Ascending aorta (tissue), 2 donors: ENCODE data around the gene NT5DC1. TPM values are rescaled to one million over a fixed set of nuclear protein-coding genes. Genes with fewer than 3 reads are reported as not detected.
A peak's percentile ranks its signal among the peaks of the same experiment; 100 is the strongest.

Experiments
- DNase-seq, 2 donors: peaks; one replicate each; pipeline ENCODE4 v3.0.0-alpha.2; 2019; ENCODE audit warnings: low spot score in 2 of 2
- H3K27ac ChIP-seq, 2 donors: fragments of 200-600 bp; sonication (generic); one replicate each; pipeline ENCODE4 v1.5.1; 2016 to 2017; ENCODE audit warnings: mild to moderate bottlenecking in 1 of 2
- H3K27me3 ChIP-seq: fragments of 200-600 bp; sonication (generic); one replicate; pipeline ENCODE4 v1.5.1; 2017
- H3K36me3 ChIP-seq, 2 donors: fragments of 200-600 bp; sonication (generic); one replicate each; pipeline ENCODE4 v1.5.1; 2016
- H3K4me1 ChIP-seq, 2 donors: fragments of 200-600 bp; sonication (generic); one replicate each; pipeline ENCODE4 v1.5.1; 2016 to 2017; ENCODE audit warnings: mild to moderate bottlenecking in 1 of 2
- H3K4me3 ChIP-seq, 2 donors: fragments of 200-600 bp; sonication (generic); one replicate each; pipeline ENCODE4 v1.5.1; 2016 to 2017; ENCODE audit warnings: mild to moderate bottlenecking in 1 of 2
- H3K9me3 ChIP-seq, 2 donors: fragments of 200-600 bp; sonication (generic); one replicate each; pipeline ENCODE4 v1.5.1; 2016
- intact Hi-C: fragments of 100-400 bp; cut with DNase I; formaldehyde crosslinking; loops from one replicate; pipeline ENCODE4 v1.15.1; 2023
- total RNA-seq: library from RNA; depleted of rRNA; stranded (reverse); fragments of >200 nt; gene quantifications from one replicate; pipeline ENCODE4 v1.1.0, GENCODE V29; 2016
- TF ChIP-seq, protein P1 (sequence below), 3 experiments: fragments of 200-600 bp in 2 of 3; fragments of 450-650 bp in 1 of 3; sonication (generic) in 2 of 3; IDR thresholded peaks; one replicate each; pipeline ENCODE4 v1.5.1; 2016 to 2019; ENCODE audit warnings: antibody characterized with exemption in 3 of 3, mild to moderate bottlenecking in 1 of 3, moderate library complexity in 1 of 3

The NT5DC1 gene
- total RNA-seq, 1 donor from 2014 or later, result 4.6 TPM

DNA sequence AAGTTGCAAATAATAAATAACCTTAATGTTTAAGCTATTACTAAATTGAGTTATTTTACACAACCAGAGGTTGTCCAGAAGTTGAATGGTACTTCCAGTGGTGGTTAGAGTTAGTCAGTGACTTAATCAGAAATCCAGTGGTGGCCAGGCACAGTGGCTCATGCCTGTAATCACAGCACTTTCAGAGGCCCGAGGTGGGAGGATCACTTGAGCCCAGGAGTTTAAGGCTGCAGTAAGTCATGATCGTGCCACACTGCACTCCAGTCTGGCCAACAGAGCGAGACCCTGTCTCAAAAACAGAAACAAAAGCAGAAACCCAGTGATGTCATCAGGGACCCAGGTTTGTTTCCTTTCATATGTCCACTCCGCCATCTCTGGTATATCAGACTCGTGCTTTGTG lies 118.2 kb downstream of the NT5DC1 start:
- no peak overlapping the region for H3K27ac ChIP-seq
- no peak overlapping the region for H3K4me3 ChIP-seq
- H3K27me3 ChIP-seq, result no peaks in the 10 kb centered on the region
- DNase-seq, result no peak
- peaks cover 5 to 6% of the 10 kb centered on the region in 2 donors for H3K36me3 ChIP-seq
- intact Hi-C loops, result loop anchor here (5.0 kb wide), 2 partner anchors 58 to 343 kb away; partner anchors contain the start of gene TSPYL1
- no peaks in the 10 kb centered on the region for H3K9me3 ChIP-seq
- TF ChIP-seq, protein P1, sequence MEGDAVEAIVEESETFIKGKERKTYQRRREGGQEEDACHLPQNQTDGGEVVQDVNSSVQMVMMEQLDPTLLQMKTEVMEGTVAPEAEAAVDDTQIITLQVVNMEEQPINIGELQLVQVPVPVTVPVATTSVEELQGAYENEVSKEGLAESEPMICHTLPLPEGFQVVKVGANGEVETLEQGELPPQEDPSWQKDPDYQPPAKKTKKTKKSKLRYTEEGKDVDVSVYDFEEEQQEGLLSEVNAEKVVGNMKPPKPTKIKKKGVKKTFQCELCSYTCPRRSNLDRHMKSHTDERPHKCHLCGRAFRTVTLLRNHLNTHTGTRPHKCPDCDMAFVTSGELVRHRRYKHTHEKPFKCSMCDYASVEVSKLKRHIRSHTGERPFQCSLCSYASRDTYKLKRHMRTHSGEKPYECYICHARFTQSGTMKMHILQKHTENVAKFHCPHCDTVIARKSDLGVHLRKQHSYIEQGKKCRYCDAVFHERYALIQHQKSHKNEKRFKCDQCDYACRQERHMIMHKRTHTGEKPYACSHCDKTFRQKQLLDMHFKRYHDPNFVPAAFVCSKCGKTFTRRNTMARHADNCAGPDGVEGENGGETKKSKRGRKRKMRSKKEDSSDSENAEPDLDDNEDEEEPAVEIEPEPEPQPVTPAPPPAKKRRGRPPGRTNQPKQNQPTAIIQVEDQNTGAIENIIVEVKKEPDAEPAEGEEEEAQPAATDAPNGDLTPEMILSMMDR (IDR thresholded peaks at IDR 0.05), result no peak
- H3K4me1 ChIP-seq, result no peaks in the 10 kb centered on the region

DNA sequence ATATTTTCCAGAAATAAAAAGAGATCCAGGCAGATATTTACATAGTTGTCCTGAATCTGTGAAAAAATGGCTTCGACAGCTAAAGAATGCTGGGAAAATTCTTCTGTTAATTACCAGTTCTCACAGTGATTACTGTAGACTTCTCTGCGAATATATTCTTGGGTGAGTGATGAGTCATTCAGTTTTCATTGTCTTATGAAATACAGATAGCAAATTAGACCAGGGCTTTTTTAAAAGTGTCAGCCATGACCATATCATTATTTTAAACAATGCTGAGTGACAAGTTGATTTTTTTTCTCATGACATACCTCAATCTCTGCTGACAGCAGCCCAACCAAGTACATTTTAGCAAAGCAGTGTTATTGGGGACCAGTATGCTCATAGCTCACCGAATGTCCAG lies 120.4 kb downstream of the NT5DC1 start:
- no peak overlapping the region for H3K4me3 ChIP-seq
- TF ChIP-seq, protein P1 (IDR thresholded peaks at IDR 0.05), result no peak
- H3K4me1 ChIP-seq, result no peaks in the 10 kb centered on the region
- H3K9me3 ChIP-seq, result no peaks in the 10 kb centered on the region
- H3K27me3 ChIP-seq, result no peaks in the 10 kb centered on the region
- peaks cover 5 to 6% of the 10 kb centered on the region in 2 donors for H3K36me3 ChIP-seq
- H3K27ac ChIP-seq, result no peak overlapping the region
- no peak for DNase-seq
- intact Hi-C loops, result no loop called here

DNA sequence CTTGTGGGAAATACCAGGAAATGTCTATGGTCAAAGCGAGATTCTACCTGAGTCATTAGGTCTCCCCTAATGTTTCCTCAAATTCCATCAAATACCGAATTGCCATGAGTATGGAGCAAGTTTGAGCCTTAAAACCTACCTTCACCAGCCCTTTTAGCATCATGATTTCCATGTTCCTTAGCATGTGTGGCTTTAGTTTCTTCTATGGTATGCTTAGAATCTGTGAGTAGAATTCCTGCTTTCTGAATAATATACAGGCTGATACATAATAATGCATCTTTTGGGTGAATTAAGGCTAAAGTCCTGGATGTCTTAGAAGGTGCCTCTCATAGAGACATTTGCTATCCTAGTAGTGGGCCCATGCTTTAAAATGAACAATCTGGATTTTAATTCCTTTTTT lies 121.3 kb downstream of the NT5DC1 start:
- no peaks in the 10 kb centered on the region for H3K9me3 ChIP-seq
- H3K27ac ChIP-seq, result no peak overlapping the region
- H3K4me3 ChIP-seq, result no peak overlapping the region
- no peaks in the 10 kb centered on the region for H3K27me3 ChIP-seq
- peaks cover 5 to 6% of the 10 kb centered on the region in 2 donors for H3K36me3 ChIP-seq
- no peaks in the 10 kb centered on the region for H3K4me1 ChIP-seq
- DNase-seq, result no peak
- intact Hi-C loops, result no loop called here
- TF ChIP-seq, protein P1 (IDR thresholded peaks at IDR 0.05), result no peak

DNA sequence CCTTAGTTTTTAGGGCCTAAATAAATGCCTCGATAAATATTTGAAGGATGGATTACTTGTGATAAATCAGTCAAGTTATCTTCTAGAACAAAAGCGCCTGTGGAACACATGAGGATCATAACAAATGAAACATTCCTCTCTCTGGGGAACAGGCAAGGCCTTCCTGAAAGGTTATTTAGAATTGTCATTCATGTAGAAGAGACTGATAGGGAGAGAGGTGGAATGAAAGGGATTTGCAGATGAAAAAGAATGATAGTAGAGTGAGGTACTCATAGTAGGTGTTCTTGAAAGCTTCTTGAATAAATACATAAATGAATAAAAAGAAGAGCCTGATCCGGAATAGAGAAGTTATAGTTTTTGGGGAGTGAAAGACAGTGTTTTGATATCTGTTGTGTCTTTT lies 122.7 kb downstream of the NT5DC1 start:
- DNase-seq, result no peak
- TF ChIP-seq, protein P1 (IDR thresholded peaks at IDR 0.05), result no peak
- Histone ChIP-seq H3K27ac (no peak overlapping the region), H3K9me3 (no peaks in the 10 kb centered on the region), H3K36me3 (peaks cover 5 to 6% of the 10 kb centered on the region in 2 donors), H3K4me1 (no peaks in the 10 kb centered on the region), H3K4me3 (no peak overlapping the region), H3K27me3 (no peaks in the 10 kb centered on the region)
- intact Hi-C loops, result no loop called here

DNA sequence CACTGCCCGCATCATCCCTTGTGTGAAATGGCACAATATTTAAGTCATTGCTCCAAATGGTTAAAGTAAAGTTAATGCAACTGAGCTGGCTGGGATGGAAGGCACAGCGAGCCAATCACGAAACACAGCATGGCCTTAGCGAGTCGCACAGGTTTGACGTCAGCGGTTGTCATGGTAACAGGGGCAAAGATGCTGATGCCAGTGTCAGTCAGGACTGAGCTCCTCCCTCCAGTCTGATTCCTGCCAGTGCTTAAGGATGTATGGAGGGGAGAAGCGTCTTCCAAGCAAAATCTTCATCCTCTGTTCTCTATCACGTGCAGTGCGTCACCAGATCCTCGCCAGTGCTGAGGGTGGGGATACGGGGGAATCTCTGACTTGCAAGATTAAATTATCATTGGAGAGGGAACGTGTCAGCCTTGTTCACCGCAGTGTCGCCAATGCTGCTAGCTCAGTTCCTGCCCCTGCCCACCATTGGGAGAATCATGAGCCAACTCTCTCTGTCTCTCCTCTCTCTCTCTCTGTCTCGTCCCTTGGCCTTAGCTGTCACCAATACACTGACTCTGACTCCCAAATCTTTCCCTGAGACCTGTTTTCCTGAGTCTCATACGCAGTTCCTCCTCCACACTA lies 128.7 kb downstream of the NT5DC1 start:
- Histone ChIP-seq H3K27ac (no peak overlapping the region), H3K9me3 (no peaks in the 10 kb centered on the region), H3K4me1 (no peaks in the 10 kb centered on the region), H3K4me3 (peak overlapping the region; percentile 4 to 46), H3K36me3 (no peaks in the 10 kb centered on the region), H3K27me3 (no peaks in the 10 kb centered on the region)
- TF ChIP-seq, protein P1 (IDR thresholded peaks at IDR 0.05), result no peak
- intact Hi-C loops, result no loop called here
- peak; percentile 24 to 87 for DNase-seq
